ENCODE data around the gene GAPDHS. TPM values are rescaled to one million over a fixed set of nuclear protein-coding genes. Genes with fewer than 3 reads are reported as not detected.

Gene GAPDHS
- total RNA-seq, 1 donor from 2014 or later: not detected

- TF ChIP-seq, protein P1, sequence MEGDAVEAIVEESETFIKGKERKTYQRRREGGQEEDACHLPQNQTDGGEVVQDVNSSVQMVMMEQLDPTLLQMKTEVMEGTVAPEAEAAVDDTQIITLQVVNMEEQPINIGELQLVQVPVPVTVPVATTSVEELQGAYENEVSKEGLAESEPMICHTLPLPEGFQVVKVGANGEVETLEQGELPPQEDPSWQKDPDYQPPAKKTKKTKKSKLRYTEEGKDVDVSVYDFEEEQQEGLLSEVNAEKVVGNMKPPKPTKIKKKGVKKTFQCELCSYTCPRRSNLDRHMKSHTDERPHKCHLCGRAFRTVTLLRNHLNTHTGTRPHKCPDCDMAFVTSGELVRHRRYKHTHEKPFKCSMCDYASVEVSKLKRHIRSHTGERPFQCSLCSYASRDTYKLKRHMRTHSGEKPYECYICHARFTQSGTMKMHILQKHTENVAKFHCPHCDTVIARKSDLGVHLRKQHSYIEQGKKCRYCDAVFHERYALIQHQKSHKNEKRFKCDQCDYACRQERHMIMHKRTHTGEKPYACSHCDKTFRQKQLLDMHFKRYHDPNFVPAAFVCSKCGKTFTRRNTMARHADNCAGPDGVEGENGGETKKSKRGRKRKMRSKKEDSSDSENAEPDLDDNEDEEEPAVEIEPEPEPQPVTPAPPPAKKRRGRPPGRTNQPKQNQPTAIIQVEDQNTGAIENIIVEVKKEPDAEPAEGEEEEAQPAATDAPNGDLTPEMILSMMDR (IDR thresholded peaks at IDR 0.05; ENCODE audit: unreplicated experiment): no peak
- Mint-ChIP-seq H3K4me1 (ENCODE audit: unreplicated experiment) (no peaks in the 10 kb centered on the region), H3K9me3 (ENCODE audit: unreplicated experiment) (no peaks in the 10 kb centered on the region), H3K4me3 (ENCODE audit: unreplicated experiment) (no peak overlapping the region), H3K27ac (ENCODE audit: unreplicated experiment) (no peak overlapping the region), H3K36me3 (ENCODE audit: low read depth, unreplicated experiment) (peaks cover 24% of the 10 kb centered on the region), H3K27me3 (ENCODE audit: unreplicated experiment) (peaks cover 2% of the 10 kb centered on the region)
- no peak for DNase-seq (ENCODE audit: low spot score)
These were observed 30.5 kb upstream of the GAPDHS start for GRCh38 chr19:35502751-35503150.

DNA sequence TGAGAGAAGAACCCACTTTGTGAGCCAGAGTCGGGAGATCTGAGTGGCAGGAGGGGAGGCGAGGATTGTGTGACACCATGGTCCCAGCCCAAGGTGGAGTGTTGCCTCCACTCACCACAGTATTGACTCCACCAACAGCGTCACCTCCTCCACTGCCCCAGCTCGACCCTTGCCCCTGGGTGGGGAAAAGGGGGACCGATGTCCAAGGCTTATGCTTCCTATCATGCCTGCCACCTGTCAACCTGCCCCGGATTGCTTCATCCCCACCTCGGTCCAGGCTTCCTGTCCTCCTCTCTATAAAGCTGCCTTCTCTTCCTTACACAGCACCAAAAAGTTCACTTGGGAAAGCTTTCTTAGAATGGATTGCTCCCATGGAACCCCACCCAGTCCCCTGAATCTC lies 27.2 kb upstream of the GAPDHS start:
- H3K27me3 Mint-ChIP-seq (ENCODE audit: unreplicated experiment): peaks cover 6% of the 10 kb centered on the region
- H3K9me3 Mint-ChIP-seq (ENCODE audit: unreplicated experiment): no peaks in the 10 kb centered on the region
- peaks cover 15% of the 10 kb centered on the region for H3K36me3 Mint-ChIP-seq (ENCODE audit: low read depth, unreplicated experiment)
- peaks cover 4% of the 10 kb centered on the region for H3K4me1 Mint-ChIP-seq (ENCODE audit: unreplicated experiment)
- no peak for DNase-seq (ENCODE audit: low spot score)
- peak overlapping the region; percentile 13 for H3K4me3 Mint-ChIP-seq (ENCODE audit: unreplicated experiment)
- no peak overlapping the region for H3K27ac Mint-ChIP-seq (ENCODE audit: unreplicated experiment)
- TF ChIP-seq, protein P1 (IDR thresholded peaks at IDR 0.05; ENCODE audit: unreplicated experiment): no peak

GRCh38 chr19:35507561-35507960 lies 25.7 kb upstream of the GAPDHS start:
- Mint-ChIP-seq H3K4me1 (ENCODE audit: unreplicated experiment) (peaks cover 4% of the 10 kb centered on the region), H3K27ac (ENCODE audit: unreplicated experiment) (no peak overlapping the region)

DNA sequence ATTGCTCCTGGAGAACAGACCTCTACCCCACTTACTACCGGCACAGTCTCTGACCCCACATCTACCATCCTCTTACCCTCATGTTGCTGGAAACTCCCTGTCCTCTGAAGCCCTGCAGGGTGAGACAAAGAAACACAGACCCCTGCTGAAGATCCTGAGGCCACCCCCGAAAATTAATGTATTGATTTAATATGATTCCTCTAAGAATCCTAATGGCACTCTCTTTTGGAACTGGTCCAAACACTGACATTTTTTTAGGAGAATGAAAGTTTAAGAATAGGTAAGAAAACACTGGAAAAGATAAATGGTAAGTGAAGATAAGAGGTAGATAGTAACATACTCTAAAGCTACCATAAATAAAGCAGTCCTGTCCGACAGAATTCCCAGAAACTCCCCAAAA lies 25.1 kb upstream of the GAPDHS start:
- H3K4me1 Mint-ChIP-seq (ENCODE audit: unreplicated experiment): peaks cover 4% of the 10 kb centered on the region
- peaks cover 5% of the 10 kb centered on the region for H3K36me3 Mint-ChIP-seq (ENCODE audit: low read depth, unreplicated experiment)
- no peaks in the 10 kb centered on the region for H3K9me3 Mint-ChIP-seq (ENCODE audit: unreplicated experiment)
- no peak for DNase-seq (ENCODE audit: low spot score)
- no peak overlapping the region for H3K27ac Mint-ChIP-seq (ENCODE audit: unreplicated experiment)
- TF ChIP-seq, protein P1 (IDR thresholded peaks at IDR 0.05; ENCODE audit: unreplicated experiment): no peak
- H3K4me3 Mint-ChIP-seq (ENCODE audit: unreplicated experiment): no peak overlapping the region
- H3K27me3 Mint-ChIP-seq (ENCODE audit: unreplicated experiment): peaks cover 13% of the 10 kb centered on the region

More at GRCh38 chr19:35507561-35507960, 25.7 kb upstream of the GAPDHS start:
- peaks cover 8% of the 10 kb centered on the region for H3K36me3 Mint-ChIP-seq (ENCODE audit: low read depth, unreplicated experiment)
- H3K9me3 Mint-ChIP-seq (ENCODE audit: unreplicated experiment): no peaks in the 10 kb centered on the region
- H3K27me3 Mint-ChIP-seq (ENCODE audit: unreplicated experiment): peaks cover 13% of the 10 kb centered on the region
- H3K4me3 Mint-ChIP-seq (ENCODE audit: unreplicated experiment): no peak overlapping the region
- DNase-seq (ENCODE audit: low spot score): no peak
- TF ChIP-seq, protein P1 (IDR thresholded peaks at IDR 0.05; ENCODE audit: unreplicated experiment): no peak

- DNase-seq (ENCODE audit: low spot score): peak; percentile 23
- Mint-ChIP-seq H3K4me1 (ENCODE audit: unreplicated experiment) (peaks cover 4% of the 10 kb centered on the region), H3K36me3 (ENCODE audit: low read depth, unreplicated experiment) (peaks cover 5% of the 10 kb centered on the region), H3K27me3 (ENCODE audit: unreplicated experiment) (peaks cover 13% of the 10 kb centered on the region), H3K9me3 (ENCODE audit: unreplicated experiment) (no peaks in the 10 kb centered on the region), H3K27ac (ENCODE audit: unreplicated experiment) (peak overlapping the region; percentile 49), H3K4me3 (ENCODE audit: unreplicated experiment) (peak overlapping the region; percentile 90)
- TF ChIP-seq, protein P1 (IDR thresholded peaks at IDR 0.05; ENCODE audit: unreplicated experiment): no peak
These were observed 24.1 kb upstream of the GAPDHS start for GRCh38 chr19:35509018-35509652.

All from endothelial cell (in vitro differentiated cells).